Endothelial cell of hepatic sinusoid (primary cell): ENCODE results near the gene CHST7.

Experiments used
- in situ Hi-C: cut with HindIII; loops from 2 replicates; pipeline ENCODE4 v1.10.0; 2017; ENCODE audit warnings: low sequenced_read_pairs

CHST7 gene

GRCh38 chrX:46643636-46644035, 70.1 kb downstream of the CHST7 start:
- in situ Hi-C loops: no loop called here

- in situ Hi-C loops: no loop called here
These were observed 72.0 kb downstream of the CHST7 start for GRCh38 chrX:46645614-46646013.

- in situ Hi-C loops: no loop called here
These were observed 73.7 kb downstream of the CHST7 start for GRCh38 chrX:46647251-46647650.
